ENCODE measurements around the gene SPON2.

- no peak for TF ChIP-seq TAF1 (IDR thresholded peaks at IDR 0.05; ENCODE audit: borderline replicate concordance, insufficient read depth, low read length)
- TF ChIP-seq POLR2AphosphoS5 (IDR thresholded peaks at IDR 0.05; ENCODE audit: low read depth, low read length), result no peak
- TF ChIP-seq REST (IDR thresholded peaks at IDR 0.05; ENCODE audit: insufficient read depth in 1 of 2, low read depth in 2 of 2, low read length in 2 of 2), result no peak
- TF ChIP-seq SIN3A (IDR thresholded peaks at IDR 0.05; ENCODE audit: borderline replicate concordance, insufficient read depth, low read length), result no peak
These were observed 21.0 kb upstream of the SPON2 start for GRCh38 chr4:1193206-1194009.
